HepG2 (cell line): ENCODE data around the gene CSKMT. TPM values are rescaled to one million over a fixed set of nuclear protein-coding genes. Genes with fewer than 3 reads are reported as not detected.

Experiments
- ATAC-seq: fragments of 200-7000 bp; cut with Tn5 transposase; 3 replicates; pipeline ENCODE4 v1.9.1; 2020; ENCODE audit warnings: mild to moderate bottlenecking, moderate library complexity
- BruUV-seq: library from RNA; stranded (reverse); fragments of 400-500 nt; replicated peaks from 2 replicates; lab custom pipeline; 2021; lab: Mats Ljungman, UMichigan
- CTCF ChIA-PET: fragments of 300-600 bp; formaldehyde crosslinking; extraction: SDS; loops from one replicate; lab custom pipeline; 2021; ENCODE audit warnings: low total read pairs, inconsistent platforms, low intra/inter-chr PET ratio; lab: Yijun Ruan, JAX
- POLR2A ChIA-PET: fragments of 350-600 bp; sonication (Branson Sonifier 250); formaldehyde crosslinking; loops from one replicate; lab custom pipeline; 2020; ENCODE audit warnings: antibody characterized with exemption, inconsistent platforms; lab: Yijun Ruan, JAX
- DNase-seq: peaks from one replicate; pipeline ENCODE4 v3.0.0-alpha.2; 2015; ENCODE audit warnings: low spot score
- FAIRE-seq: peaks from 3 replicates; lab custom pipeline; 2011; peaks lifted over from hg19 to GRCh38; lab: Jason Lieb, UNC
- H2AFZ ChIP-seq: one replicate; pipeline ENCODE4 v1.6.1; 2011; ENCODE audit warnings: low read length, inconsistent platforms
- H3K27ac ChIP-seq: fragments of 300-600 bp; 3 replicates; pipeline ENCODE4 v1.8.0; 2011; ENCODE audit warnings: mixed run types, mild to moderate bottlenecking, mixed read lengths, low read length, inconsistent platforms; ENCODE audit not compliant: insufficient read depth; ENCODE audit errors: extremely low read length
- H3K27me3 ChIP-seq, 2 experiments: fragments of 200-600 bp in 1 of 2; 2 replicates in 1 of 2; 3 replicates in 1 of 2; pipeline versions ENCODE4 v1.6.0 to v1.8.0; 2011; ENCODE audit warnings: low read length in 2 of 2, mild to moderate bottlenecking in 2 of 2, moderate library complexity in 2 of 2, inconsistent platforms in 1 of 2; ENCODE audit not compliant: insufficient read depth in 2 of 2, control insufficient read depth in 1 of 2
- H3K36me3 ChIP-seq, 2 experiments: fragments of 200-600 bp in 1 of 2; replicated peaks in 1 of 2; 2 replicates in 1 of 2; 3 replicates in 1 of 2; pipeline versions ENCODE4 v1.5.1 to v1.8.0; 2011; ENCODE audit warnings: low read length in 2 of 2, inconsistent platforms in 1 of 2; ENCODE audit not compliant: insufficient read depth in 2 of 2, control insufficient read depth in 1 of 2
- H3K4me1 ChIP-seq: 2 replicates; pipeline ENCODE4 v1.5.1; 2012; ENCODE audit warnings: low read length, inconsistent platforms; ENCODE audit not compliant: insufficient read depth
- H3K4me2 ChIP-seq: 2 replicates; pipeline ENCODE4 v1.6.0; 2011; ENCODE audit warnings: low read depth, low read length, inconsistent platforms
- H3K4me3 ChIP-seq, 3 experiments: fragments of 200-600 bp in 1 of 3; sonication (generic), shearing (Covaris generic) in 1 of 3; replicated peaks in 1 of 3; 2 replicates each; pipeline ENCODE4 v1.5.1; 2011 to 2016; ENCODE audit warnings: low read length in 3 of 3, inconsistent platforms in 2 of 3, low read depth in 2 of 3, mild to moderate bottlenecking in 2 of 3, control low read depth in 1 of 3, mixed read lengths in 1 of 3; ENCODE audit not compliant: insufficient read depth in 1 of 3
- H3K79me2 ChIP-seq: one replicate; pipeline ENCODE4 v1.6.1; 2011; ENCODE audit warnings: low read length, inconsistent platforms; ENCODE audit not compliant: insufficient read depth
- H3K9ac ChIP-seq: 2 replicates; pipeline ENCODE4 v1.6.0; 2011; ENCODE audit warnings: mild to moderate bottlenecking, low read depth, low read length, inconsistent platforms; ENCODE audit not compliant: insufficient read depth
- H3K9me3 ChIP-seq: 2 replicates; pipeline ENCODE4 v1.5.1; 2012; ENCODE audit warnings: mild to moderate bottlenecking, low read length
- H4K20me1 ChIP-seq: 2 replicates; pipeline ENCODE4 v1.6.0; 2011; ENCODE audit warnings: inconsistent platforms, mild to moderate bottlenecking, low read length, moderate library complexity; ENCODE audit not compliant: insufficient read depth
- AGO1 ChIP-seq: fragments of 200-400 bp; formaldehyde crosslinking; IDR thresholded peaks from 2 replicates; pipeline ENCODE4 v1.6.1; 2017; ENCODE audit warnings: mild to moderate bottlenecking, low read depth, low read length, moderate library complexity; ENCODE audit not compliant: poor library complexity, severe bottlenecking
- FLYWCH1 ChIP-seq: sonication (generic); formaldehyde crosslinking; IDR thresholded peaks from 2 replicates; pipeline ENCODE4 v1.8.1; 2023; ENCODE audit warnings: mild to moderate bottlenecking, missing genetic modification reagents
- HDAC2 ChIP-seq: sonication (generic); formaldehyde crosslinking; IDR thresholded peaks from 2 replicates; pipeline ENCODE4 v1.4.0; 2020; ENCODE audit warnings: missing genetic modification reagents
- POLR2A ChIP-seq, 2 experiments: IDR thresholded peaks; 2 replicates each; pipeline ENCODE4 v1.6.1; 2011; ENCODE audit warnings: low read depth in 2 of 2, low read length in 2 of 2, mild to moderate bottlenecking in 1 of 2, moderate library complexity in 1 of 2; ENCODE audit not compliant: insufficient read depth in 1 of 2
- SMAD9 ChIP-seq: sonication (generic); formaldehyde crosslinking; IDR thresholded peaks from 2 replicates; pipeline ENCODE4 v1.5.1; 2020; ENCODE audit warnings: mild to moderate bottlenecking, missing genetic modification reagents
- SRSF4 ChIP-seq: fragments of 200-400 bp; formaldehyde crosslinking; IDR thresholded peaks from one replicate; pipeline ENCODE4 v1.6.1; 2018; ENCODE audit warnings: mild to moderate bottlenecking, low read depth, low read length, moderate library complexity; ENCODE audit not compliant: poor library complexity, severe bottlenecking
- TRIM24 ChIP-seq: sonication (generic); formaldehyde crosslinking; IDR thresholded peaks from 2 replicates; pipeline ENCODE4 v1.8.0; 2022; ENCODE audit warnings: mild to moderate bottlenecking, missing genetic modification reagents
- ZBTB4 ChIP-seq: sonication (generic); formaldehyde crosslinking; IDR thresholded peaks from 2 replicates; pipeline ENCODE4 v1.4.0; 2020; ENCODE audit warnings: missing genetic modification reagents, mild to moderate bottlenecking, borderline replicate concordance
- ZNF724P ChIP-seq: sonication (generic); formaldehyde crosslinking; IDR thresholded peaks from 2 replicates; pipeline ENCODE4 v1.8.0; 2022; ENCODE audit warnings: missing genetic modification reagents, borderline replicate concordance
- WGBS: methylation state at CpG from one replicate; pipeline ENCODE4 v1.1.6; 2017; ENCODE audit warnings: low lambda C conversion rate; 5-methylcytosine and 5-hydroxymethylcytosine counted together
- in situ Hi-C: cut with HindIII; loops from 2 replicates; pipeline ENCODE4 v1.10.0; 2017; ENCODE audit warnings: low pct_unique_long_range_greater_than_20kb; ENCODE audit not compliant: extremely low pct_ligation_motif_present
- intact Hi-C: fragments of 100-400 bp; cut with micrococcal nuclease; formaldehyde crosslinking; loops from one replicate; pipeline ENCODE4 v1.10.0; 2022; ENCODE audit not compliant: unreplicated experiment
- polyA plus RNA-seq, 8 experiments: library from polyadenylated mRNA; depleted of rRNA in 3 of 8; stranded (reverse) in 7 of 8; unstranded in 1 of 8; fragments of >200 nt; fragmentation: Illumina TruSeq in 4 of 8; extraction: Trizol in 4 of 8; gene quantifications; 2 replicates each; pipeline versions ENCODE4 v1.2.1 to v1.2.3, GENCODE V29; 2011 to 2016; ENCODE audit warnings: low read depth in 4 of 8, missing spikeins in 1 of 8, mixed read lengths in 1 of 8; ENCODE audit not compliant: insufficient read depth in 1 of 8
- total RNA-seq, 5 experiments: library from RNA; depleted of rRNA; stranded (reverse); fragments of >200 nt; fragmentation: Illumina TruSeq; extraction: Trizol; gene quantifications; 2 replicates each; pipeline ENCODE4 v1.2.3, GENCODE V29; 2016; ENCODE audit warnings: low read depth in 1 of 5
- TF ChIP-seq, protein P1 (sequence below): sonication (generic); formaldehyde crosslinking; IDR thresholded peaks from 2 replicates; pipeline ENCODE4 v1.4.0; 2020; ENCODE audit warnings: missing genetic modification reagents, borderline replicate concordance
- TF ChIP-seq, protein P2 (sequence below): sonication (generic); formaldehyde crosslinking; IDR thresholded peaks from 2 replicates; pipeline ENCODE4 v1.8.1; 2023; ENCODE audit warnings: mild to moderate bottlenecking, missing genetic modification reagents

CSKMT gene
- total and polyA plus RNA-seq, 2 of the 13 experiments (the other 11 are each of a cell fraction or from before 2014, with no cell fraction given), result 7.6 to 31.8 TPM

DNA sequence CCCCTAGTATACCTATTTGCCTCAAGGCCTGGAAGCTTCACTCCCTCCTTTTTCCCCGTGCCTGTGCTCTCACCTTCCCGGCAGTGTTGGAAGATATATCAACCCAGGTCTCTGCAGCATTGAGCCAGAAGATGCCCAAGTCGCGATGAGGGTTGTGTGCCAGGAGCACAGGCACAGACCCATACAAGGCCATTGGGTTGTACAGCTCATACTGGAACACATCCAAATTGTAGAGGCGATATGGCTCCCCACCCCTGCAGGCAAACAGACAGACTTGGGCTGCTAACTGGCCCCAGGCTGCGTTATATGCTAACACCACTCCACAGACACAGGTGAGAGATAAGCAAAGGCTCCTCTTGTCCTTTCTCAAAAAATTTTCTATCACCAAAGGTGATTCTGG lies 32.6 kb upstream of the CSKMT start:
- Histone ChIP-seq H2AFZ (no peak overlapping the region), H3K9ac (no peak overlapping the region), H4K20me1 (no peaks in the 10 kb centered on the region), H3K4me2 (no peak overlapping the region), H3K4me3 (no peak overlapping the region), H3K27me3 (no peaks in the 10 kb centered on the region), H3K79me2 (no peaks in the 10 kb centered on the region), H3K27ac (no peak overlapping the region), H3K9me3 (no peaks in the 10 kb centered on the region), H3K36me3 (peaks cover 40 to 78% of the 10 kb centered on the region in 2 experiments), H3K4me1 (no peaks in the 10 kb centered on the region)
- BruUV-seq, result no TSS peak
- 100% methylated on average over 4 of the region's 6 CpGs for WGBS
- DNase-seq (no peak), FAIRE-seq (no peak), ATAC-seq (no peak)
- ChIA-PET POLR2A (interaction anchor here (1.8 kb wide), 1 partner anchor 14 kb away, joined by 6 read pairs; the partner anchor contains the start of gene GANAB), CTCF (no interaction called here)
- in situ Hi-C loops (no loop called here), intact Hi-C loops (no loop called here)
- TF ChIP-seq POLR2A (IDR thresholded peaks at IDR 0.05; ENCODE audit: insufficient read depth in 1 of 2, low read depth in 2 of 2, low read length in 2 of 2), result 0 out of 4 replicates have a peak, but pooled peaks of 1 of the 2 experiments have one; percentile 3
- TF ChIP-seq, protein P1, sequence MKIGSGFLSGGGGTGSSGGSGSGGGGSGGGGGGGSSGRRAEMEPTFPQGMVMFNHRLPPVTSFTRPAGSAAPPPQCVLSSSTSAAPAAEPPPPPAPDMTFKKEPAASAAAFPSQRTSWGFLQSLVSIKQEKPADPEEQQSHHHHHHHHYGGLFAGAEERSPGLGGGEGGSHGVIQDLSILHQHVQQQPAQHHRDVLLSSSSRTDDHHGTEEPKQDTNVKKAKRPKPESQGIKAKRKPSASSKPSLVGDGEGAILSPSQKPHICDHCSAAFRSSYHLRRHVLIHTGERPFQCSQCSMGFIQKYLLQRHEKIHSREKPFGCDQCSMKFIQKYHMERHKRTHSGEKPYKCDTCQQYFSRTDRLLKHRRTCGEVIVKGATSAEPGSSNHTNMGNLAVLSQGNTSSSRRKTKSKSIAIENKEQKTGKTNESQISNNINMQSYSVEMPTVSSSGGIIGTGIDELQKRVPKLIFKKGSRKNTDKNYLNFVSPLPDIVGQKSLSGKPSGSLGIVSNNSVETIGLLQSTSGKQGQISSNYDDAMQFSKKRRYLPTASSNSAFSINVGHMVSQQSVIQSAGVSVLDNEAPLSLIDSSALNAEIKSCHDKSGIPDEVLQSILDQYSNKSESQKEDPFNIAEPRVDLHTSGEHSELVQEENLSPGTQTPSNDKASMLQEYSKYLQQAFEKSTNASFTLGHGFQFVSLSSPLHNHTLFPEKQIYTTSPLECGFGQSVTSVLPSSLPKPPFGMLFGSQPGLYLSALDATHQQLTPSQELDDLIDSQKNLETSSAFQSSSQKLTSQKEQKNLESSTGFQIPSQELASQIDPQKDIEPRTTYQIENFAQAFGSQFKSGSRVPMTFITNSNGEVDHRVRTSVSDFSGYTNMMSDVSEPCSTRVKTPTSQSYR, result no peak

GRCh38 chr11:62644220-62644619 lies 20.9 kb upstream of the CSKMT start:
- no TSS peak for BruUV-seq
- FAIRE-seq, result no peak
- ChIA-PET CTCF (no interaction called here), POLR2A (interaction anchor here (0.7 to 5.0 kb wide), 14 partner anchors 9 to 197 kb away, joined by 3 to 98 read pairs (median 15); partner anchors contain the start of genes B3GAT3, C11orf98, CSKMT and EEF1G)
- H3K4me1 ChIP-seq, result peaks cover 69% of the 10 kb centered on the region
- in situ Hi-C loops (no loop called here), intact Hi-C loops (no loop called here)
- H3K27me3 ChIP-seq, result no peaks in the 10 kb centered on the region
- 91% methylated on average over 8 of the region's 8 CpGs for WGBS
- no peak overlapping the region for H2AFZ ChIP-seq
- H4K20me1 ChIP-seq, result peaks cover 8% of the 10 kb centered on the region
- H3K27ac ChIP-seq, result peak overlapping the region; percentile 98
- no peak for DNase-seq
- H3K4me2 ChIP-seq, result no peak overlapping the region; the same call in 1 of the 2 replicates
- no peaks in the 10 kb centered on the region for H3K9me3 ChIP-seq
- no peak for ATAC-seq
- no peak overlapping the region; a peak in 1 of 6 replicates for H3K4me3 ChIP-seq
- H3K79me2 ChIP-seq, result peaks cover 44% of the 10 kb centered on the region
- peaks cover 2 to 23% of the 10 kb centered on the region in 2 experiments; a peak in 4 of 5 replicates for H3K36me3 ChIP-seq
- H3K9ac ChIP-seq, result peak overlapping the region; percentile 100; the same call in 1 of the 2 replicates
- no peak for TF ChIP-seq AGO1
- TF ChIP-seq TRIM24 (CRISPR knock-in tag), result no peak
- no peak for TF ChIP-seq ZNF724P
- TF ChIP-seq SRSF4, result no peak
- TF ChIP-seq, protein P2, sequence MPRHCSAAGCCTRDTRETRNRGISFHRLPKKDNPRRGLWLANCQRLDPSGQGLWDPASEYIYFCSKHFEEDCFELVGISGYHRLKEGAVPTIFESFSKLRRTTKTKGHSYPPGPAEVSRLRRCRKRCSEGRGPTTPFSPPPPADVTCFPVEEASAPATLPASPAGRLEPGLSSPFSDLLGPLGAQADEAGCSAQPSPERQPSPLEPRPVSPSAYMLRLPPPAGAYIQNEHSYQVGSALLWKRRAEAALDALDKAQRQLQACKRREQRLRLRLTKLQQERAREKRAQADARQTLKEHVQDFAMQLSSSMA, result no peak
- TF ChIP-seq FLYWCH1, result no peak
- TF ChIP-seq HDAC2 (CRISPR knock-in tag), result no peak
- TF ChIP-seq ZBTB4, result no peak
- TF ChIP-seq SMAD9 (CRISPR knock-in tag), result no peak
